HG02870 (cell line): ENCODE results near the gene IGBP1.
A peak's percentile ranks its signal among the peaks of the same experiment; 100 is the strongest.
"Not testable (repeated sequence)": the region's sequence is repeated elsewhere in the genome, so short reads cannot be mapped to it uniquely, and the experiment has no call there.

Source experiments
- ATAC-seq: cut with Tn5 transposase; IDR thresholded peaks from one replicate; pipeline ENCODE4 v1.9.1; 2021; ENCODE audit warnings: mild to moderate bottlenecking, moderate library complexity; ENCODE audit not compliant: unreplicated experiment

The IGBP1 gene

DNA sequence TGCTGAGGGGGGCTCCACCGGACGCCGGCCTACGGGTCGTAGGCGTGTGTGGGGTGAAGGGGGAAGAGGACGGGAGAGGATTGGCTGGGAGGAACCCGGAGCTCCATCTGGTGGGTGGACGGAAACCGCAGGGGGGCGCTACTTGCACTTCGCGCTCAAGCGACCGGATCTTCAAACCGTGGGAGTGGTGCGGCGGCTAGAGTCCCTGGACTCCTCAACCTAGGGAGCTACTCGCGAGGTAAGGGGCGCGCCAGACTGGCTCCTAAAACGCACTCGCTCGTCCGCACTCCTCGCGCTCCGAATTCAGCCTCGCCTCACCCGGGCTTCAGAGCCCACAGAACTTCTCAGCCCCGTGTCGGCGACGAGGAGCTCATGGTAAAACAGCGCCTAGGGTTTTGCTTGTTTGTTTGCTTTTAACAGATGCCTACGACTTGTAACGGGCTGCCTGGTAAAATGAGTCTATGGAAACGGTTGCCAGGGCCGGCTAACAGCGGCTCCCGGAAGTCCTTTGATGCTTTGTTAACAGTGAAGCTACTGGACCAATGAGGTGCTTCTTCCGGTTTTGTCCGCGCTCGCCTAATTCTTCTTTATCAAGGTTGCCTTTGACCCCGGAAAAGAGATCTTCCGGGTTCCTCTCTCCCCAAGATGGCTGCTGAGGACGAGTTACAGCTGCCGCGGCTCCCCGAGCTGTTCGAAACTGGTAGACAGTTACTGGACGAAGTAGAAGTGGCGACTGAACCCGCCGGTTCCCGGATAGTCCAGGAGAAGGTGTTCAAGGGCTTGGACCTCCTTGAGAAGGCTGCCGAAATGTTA, at the start of gene IGBP1:
Gene IGBP1 (plus strand): TSS at position 145 of the 813 bp plus-strand sequence. CDS start 501 bp downstream, at position 646.
- peak; percentile 87 for ATAC-seq

DNA sequence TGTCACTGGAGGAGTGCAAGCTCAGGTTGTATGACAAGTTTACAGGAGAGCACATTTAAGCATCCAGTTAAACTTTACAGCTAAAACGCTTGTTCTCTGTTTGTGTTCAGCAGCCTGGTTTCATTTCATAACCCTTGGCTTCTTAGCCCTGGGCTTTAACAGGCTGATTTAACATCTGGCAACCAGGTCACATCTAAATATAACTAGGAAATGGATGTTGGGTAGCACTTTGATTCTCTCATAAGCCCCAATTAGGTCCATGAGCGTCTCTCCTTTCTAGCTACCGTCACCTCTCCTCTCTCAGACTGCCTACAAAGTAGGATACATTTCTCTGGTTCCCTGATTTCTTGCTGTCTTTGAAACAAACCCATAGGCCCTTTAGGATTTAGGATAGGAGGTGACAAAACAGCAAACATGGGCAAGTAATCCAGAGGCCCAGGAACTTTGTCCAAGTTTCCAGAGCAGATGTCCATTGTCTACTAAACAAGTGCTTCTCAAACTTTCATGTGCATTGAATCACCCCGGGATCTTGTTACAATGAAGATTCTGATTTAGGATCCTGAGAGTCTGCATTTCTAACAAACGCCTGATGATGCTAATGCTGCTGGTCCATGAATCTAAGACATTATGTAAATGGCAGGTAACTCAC, 48.5 kb upstream of the IGBP1 start:
- ATAC-seq, result no peak

- ATAC-seq, result no peak
Observed at GRCh38 chrX:70087857-70088630, 45.2 kb upstream of the IGBP1 start.

DNA sequence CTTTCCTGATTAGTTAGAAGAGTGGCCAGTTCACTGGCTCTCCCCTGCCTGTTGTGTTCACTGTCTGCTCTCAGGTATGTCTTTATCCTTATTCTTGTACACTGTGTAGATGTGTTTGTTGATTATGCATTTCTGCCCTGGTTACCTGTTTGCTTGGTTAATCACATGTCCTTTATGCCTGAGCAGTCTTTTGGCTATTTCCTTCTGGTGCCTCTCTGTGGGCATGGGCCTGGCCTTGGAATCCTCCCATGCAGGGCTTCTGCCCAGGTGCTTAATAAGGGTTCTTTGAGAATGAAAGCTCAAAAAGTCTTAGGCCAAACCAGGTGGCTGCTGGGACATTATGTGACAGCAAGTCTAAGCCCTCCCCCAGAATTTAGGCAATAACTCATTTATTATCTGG, 44.5 kb upstream of the IGBP1 start:
- no peak for ATAC-seq

DNA sequence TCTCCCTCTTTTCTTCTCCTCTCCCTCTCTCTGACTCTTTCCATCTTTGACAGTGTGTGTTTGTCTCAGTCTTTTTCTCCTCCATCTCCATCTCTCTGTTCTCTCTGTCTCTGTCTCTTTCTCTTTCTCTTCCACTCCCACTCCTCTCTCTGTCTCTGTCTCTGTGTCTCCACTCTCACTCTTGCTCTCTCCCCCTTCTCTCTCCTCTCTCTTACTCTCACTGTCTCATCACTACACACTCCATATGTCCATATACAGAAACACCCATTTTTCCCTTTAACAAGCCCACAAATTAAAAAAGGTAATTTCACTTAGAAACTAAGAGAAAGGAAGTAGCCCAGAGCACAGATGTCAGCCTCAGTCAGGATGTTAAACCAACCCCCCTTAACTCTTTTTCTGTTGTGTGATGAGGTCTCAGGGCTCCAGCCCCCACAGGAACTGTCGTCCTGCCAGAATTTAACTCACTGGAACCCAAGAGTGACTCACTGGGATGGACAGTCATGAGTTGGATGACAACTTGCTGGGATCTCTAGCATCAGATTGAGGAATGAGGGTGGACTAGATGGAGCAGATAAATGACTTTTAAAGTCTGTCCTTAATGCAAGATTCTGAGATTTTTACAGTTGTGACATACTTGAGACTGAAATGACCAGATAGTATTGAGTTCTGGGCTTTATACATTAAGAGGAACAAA, 43.5 kb upstream of the IGBP1 start:
- no peak for ATAC-seq

DNA sequence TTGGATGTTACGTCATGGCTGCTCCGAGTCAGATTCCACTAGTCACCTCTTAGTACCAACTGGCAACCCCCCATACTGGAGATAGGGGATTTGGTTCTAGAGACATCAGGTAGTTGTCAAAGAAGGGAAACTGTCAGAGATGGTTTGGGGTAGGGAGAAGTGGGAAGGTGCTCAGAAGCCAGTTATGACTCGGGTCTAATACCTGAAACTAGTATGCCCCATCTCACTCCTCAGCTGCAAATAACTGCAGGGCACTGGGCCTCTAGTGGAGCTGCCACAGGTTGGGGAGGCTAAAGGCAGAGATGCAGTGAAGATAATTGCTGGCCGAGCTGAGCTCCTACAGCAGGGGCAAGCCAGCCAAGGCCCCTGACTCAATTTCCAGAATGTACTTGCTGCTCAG, 41.0 kb upstream of the IGBP1 start:
- ATAC-seq, result no peak

GRCh38 chrX:70096052-70096451, 37.2 kb upstream of the IGBP1 start:
- ATAC-seq, result no peak

DNA sequence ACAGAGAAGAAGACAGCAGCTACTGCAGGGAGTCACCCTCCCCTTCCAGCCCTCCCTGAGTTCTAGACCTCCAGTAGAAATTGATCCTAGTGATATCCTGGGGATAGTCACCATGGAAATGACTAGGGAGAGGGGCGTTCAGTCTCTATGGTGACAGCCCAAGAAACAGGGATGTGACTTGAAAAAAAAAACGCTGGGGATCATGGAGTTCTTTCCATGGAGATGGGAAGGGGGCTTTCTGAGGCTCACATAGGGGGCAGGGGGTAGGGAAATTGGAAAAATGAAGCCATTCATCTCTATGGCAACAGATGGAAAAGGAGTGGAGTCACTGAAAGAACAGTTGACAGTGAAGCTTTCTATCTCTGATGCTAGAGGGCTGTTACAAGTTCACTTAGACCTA, 28.0 kb upstream of the IGBP1 start:
- no peak for ATAC-seq

DNA sequence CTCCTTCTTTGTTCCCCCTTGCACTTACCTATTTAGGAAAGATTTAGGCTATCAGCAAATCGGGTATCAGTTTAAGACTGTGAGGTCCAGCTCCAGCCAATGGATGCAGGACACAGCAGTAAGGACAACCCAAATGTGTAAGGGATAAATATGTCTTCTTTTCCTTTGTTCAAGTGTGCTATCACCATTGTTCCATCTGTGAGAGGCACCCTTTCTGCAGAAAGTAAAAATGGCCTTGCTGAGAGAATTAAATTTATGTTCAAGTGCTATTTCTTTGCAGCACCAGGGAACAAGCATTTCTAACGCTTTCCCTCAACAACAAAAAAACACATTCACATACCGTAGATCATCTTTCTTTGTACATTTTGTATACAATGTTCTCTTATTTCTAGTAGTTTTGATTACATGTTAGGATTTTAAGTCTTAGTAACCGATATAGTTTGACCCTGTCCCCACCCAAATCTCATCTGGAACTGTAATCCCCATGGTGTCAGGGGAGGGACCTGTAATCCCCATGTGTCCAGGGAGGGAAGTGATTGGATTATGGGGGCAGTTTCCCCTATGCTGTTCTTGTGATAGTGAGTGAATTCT, 21.7 kb upstream of the IGBP1 start:
- ATAC-seq, result not testable (repeated sequence)

- ATAC-seq, result no peak
Observed at GRCh38 chrX:70117738-70118137, 15.5 kb upstream of the IGBP1 start.

DNA sequence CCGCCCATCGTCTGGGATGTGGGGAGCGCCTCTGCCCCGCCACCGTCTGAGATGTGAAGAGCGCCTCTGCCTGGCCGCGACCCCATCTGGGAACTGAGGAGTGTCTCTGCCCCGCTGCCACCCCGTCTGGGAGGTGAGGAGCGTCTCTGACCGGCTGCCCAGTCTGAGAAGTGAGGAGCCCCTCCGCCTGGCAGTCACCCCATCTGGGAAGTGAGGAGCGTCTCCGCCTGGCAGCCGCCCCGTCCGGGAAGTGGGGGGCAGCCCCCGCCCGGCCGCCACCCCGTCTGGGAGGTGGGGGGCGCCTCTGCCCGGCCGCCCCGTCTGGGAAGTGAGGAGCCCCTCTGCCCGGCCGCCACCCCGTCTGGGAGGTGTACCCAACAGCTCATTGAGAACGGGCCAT, 10.2 kb upstream of the IGBP1 start:
- not testable (repeated sequence) for ATAC-seq

GRCh38 chrX:70124678-70125077, 8.6 kb upstream of the IGBP1 start:
- no peak for ATAC-seq

DNA sequence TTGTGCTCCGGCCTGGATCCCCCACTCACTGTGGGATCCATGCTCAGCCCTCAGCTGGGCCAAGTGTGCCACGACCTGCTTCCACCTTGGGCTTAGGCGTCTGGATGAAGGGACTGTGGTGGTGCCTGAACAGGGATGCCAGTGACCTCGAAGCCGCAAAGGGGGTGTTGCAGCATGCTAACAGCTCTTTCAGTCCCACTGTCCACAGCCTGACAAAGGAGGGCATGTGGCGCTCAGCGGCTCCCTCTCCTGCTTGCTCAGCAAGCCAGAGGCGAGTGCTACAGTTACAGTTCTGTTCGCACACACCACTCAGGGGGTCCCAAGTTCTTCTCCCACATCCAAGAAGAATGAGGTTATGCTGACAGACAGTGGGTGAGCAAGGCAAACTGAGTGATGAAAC, 5.2 kb upstream of the IGBP1 start:
- no peak for ATAC-seq

DNA sequence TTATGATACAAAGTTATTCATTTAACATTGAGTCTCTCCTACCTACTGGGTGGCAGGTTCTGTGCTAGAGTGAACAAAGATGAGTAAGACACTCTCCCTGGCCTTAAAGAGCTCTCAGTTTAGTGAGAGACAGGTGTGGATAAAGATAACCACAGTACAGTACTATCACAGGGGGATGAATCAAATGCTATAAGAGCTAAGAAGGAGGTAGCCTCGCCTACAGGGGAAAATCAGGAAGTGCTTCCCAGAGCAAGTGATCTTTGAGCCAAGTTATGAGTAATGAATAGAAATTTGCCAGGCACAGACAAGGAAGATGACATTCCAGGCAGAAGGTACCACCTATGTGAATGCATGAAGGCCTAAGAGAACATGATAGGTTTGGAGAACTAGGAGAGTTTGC, 3.4 kb upstream of the IGBP1 start:
- no peak for ATAC-seq

GRCh38 chrX:70132224-70132623, 1.0 kb upstream of the IGBP1 start:
- ATAC-seq, result no peak

GRCh38 chrX:70132877-70133302, 357 bp upstream of the IGBP1 start:
- ATAC-seq, result peak; percentile 26

GRCh38 chrX:70134116-70134477, 850 bp downstream of the IGBP1 start:
- ATAC-seq, result peak; percentile 7

GRCh38 chrX:70138622-70139021, 5.4 kb downstream of the IGBP1 start:
- no peak for ATAC-seq

DNA sequence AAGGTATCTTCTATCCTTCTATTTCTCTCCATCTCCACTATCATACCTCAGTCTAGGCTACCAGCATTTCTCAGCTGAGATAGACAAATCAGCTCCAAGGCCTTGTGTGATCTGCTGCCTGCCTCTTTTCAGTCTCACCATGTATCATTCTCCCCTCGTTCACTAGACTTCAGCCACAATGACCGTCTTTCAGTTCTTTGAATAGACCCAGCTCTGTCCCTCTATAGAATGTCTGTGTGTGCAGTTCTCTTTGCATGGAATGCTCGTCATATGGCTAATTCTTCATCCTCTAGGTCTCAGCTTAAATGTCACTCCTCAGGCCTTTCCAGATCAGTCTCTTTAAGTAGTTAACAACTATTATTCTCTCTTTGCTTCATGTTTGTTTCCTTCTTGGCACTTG, 6.5 kb downstream of the IGBP1 start:
- ATAC-seq, result no peak

DNA sequence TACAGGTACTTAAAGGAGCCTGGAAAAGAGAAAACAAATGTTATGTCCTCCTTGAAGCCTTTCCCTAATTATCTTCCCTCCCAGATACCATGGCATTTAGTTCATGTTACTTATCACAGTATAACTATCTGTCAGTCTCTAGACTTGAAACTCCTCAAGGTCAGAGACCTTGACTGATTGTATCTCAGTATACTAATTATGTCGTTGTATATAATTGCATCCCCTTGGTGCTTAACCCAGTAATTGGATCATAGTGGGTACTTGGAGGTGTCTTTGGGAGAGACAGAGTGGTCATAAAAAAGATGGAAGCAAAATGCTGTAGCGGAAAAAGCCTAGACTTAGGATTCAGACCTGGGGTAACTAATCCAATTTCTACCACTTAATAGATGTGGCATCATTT, 8.1 kb downstream of the IGBP1 start:
- ATAC-seq, result no peak
